Ecto neural progenitor cell (in vitro differentiated cells): ENCODE results near the gene MYO1H.
"Not testable (repeated sequence)": the region's sequence is repeated elsewhere in the genome, so short reads cannot be mapped to it uniquely, and the experiment has no call there.

Experiments
- DNase-seq: peaks from one replicate; pipeline ENCODE4 v3.0.0-alpha.2; 2018; ENCODE audit warnings: low spot score

Gene MYO1H

GRCh38 chr12:109343677-109344076 lies 4.0 kb upstream of the MYO1H start:
- DNase-seq: no peak

DNA sequence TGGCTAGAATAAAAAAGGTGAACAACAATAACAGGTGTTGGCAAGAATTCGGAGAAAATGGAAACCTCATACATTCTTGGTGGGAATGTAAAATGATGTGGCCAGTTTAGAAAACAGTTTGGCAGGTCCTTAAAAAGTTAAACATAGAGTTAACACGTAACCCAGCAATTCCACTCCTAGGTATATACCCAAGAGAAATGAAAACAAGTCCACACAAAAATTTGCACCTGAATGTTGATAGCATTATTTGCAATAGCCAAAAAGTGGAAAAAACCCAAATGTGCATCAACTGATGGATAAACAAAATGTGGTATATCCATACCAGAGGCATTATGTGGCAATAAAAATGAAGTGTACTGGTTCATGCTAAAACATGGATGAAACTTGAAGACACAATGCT lies 2.3 kb upstream of the MYO1H start:
- no peak for DNase-seq

DNA sequence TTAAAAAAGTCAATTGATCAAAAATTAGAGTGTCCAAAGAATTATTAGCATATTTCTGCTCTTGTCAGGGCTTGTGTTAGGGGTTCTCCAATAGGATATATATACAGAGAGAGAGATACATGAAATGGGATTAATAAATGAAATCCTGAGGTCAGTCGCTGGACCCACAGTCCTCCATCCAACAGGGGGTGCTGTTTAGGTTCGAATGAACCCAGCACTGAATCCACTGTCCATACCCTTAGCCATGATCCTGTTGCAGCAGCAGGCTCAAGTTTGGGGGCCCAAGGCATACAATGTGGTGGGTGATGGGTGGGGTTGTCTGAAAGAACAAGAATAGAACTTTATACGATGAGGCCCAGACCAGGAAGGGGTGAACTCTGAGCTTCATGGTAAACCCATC lies 780 bp upstream of the MYO1H start:
- DNase-seq: no peak

DNA sequence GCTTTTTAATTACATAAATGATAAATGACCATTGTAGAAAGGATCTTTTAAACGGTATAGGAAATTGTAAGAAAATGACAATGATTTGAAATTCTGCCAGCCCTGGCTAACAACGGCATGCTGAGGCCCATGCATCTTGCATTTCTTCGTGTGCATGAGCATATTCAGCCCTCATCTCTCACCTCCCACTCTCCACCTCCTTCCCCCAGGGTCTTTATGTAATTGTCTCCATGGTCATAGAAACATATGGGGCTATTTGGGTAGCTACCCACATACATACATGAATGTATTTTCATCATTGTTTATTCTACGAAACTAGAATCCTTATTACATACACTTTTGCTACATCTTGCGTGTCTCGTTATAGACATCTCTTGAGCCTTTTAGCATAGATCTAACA lies 4.5 kb downstream of the MYO1H start:
- no peak for DNase-seq

- no peak for DNase-seq
These were observed 8.9 kb downstream of the MYO1H start for GRCh38 chr12:109356577-109356976.

DNA sequence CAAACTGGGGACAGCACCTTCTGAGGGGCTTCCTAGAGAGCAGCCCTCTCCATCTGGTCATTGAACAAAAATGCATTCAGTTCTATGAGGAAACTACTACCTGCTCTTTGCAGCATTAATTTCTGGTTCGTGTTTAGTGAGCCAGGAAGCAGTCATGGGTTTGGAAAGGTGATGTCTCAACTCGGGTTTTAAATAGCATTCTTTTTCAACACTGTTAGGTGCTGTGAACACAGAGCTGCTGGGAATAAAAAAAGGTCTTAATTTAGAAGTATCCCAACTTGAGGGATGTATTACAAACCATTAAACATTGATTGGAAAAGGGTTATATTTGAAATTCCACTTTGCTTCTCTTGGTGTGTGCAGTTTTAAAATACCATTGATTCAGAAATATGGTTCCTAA lies 9.3 kb downstream of the MYO1H start:
- no peak for DNase-seq

DNA sequence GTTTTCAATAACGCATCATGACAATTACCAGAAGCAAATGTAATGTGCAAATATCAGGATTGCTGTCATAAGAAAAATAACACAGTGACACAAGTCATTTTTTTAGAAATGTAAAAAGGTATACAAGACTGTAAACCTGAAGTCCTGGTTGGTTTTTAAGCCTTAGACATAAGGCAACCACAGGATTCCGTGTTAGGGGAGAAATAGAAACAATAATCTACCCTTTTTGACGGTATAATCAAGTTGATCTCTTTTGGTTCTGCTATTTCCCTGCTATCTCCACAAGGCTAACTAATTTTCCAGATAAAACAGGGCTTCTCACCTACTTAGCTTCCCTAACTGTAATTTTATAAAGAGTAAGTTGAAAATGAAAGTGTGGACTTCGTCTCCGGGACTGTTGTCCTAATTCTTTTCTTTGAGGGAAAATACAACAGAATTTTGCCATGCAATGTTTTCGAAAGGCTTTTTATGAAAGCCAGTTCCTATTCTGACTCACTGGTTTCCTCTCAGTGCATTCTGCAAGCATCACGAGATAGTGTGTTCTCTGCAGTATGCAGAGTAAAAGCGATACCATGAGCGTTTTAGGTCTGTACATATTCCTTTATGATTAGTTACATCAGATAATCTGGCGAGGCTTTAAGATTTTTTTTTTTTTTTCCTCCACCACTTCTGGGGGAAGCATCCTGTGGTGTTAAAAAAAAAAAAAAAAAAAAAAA lies 10.6 kb downstream of the MYO1H start:
- DNase-seq: no peak

- no peak for DNase-seq
These were observed 11.5 kb downstream of the MYO1H start for GRCh38 chr12:109359131-109359690.

- DNase-seq: no peak
These were observed 22.1 kb downstream of the MYO1H start for GRCh38 chr12:109369831-109370230.

GRCh38 chr12:109377139-109377685 lies 29.5 kb downstream of the MYO1H start:
- no peak for DNase-seq

- DNase-seq: no peak
These were observed 30.9 kb downstream of the MYO1H start for GRCh38 chr12:109378569-109378968.

DNA sequence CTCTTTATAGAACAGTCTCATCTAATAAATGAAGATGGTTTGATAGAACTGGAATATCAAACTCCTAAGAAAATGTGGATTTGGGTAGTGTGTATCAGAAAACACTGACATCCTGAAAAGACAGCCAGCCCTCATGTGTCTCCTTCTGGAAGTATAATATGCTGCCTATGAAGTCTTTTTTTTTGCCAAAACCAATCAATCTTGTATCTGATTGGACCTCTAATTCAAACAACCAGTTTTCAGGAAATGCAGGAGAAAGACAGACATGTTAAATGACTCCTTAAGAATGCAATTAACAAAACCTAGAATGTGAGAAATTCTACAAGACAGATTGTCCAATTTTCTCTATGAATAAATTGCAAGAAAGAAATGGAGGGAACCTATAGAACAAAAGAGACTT lies 34.3 kb downstream of the MYO1H start:
- DNase-seq: no peak

DNA sequence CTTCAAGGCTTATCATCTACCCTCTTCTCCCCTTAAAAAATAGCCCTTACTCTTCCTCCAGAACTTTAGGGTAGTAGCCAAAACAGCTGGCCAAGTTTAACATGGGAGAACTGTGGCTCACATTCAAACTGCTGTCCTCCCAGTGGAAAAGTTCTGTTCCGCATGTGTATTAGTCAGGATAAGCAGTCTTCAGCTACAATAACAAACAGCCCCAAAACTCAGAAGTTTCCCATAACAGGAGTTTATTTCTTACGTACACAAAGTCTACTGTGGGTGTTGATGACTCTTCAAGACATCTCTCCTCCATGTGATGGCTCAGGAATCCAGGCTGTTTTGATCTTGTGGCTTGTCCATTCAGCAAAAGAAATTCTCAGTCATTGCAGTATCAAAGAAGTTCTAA lies 35.5 kb downstream of the MYO1H start:
- no peak for DNase-seq

DNA sequence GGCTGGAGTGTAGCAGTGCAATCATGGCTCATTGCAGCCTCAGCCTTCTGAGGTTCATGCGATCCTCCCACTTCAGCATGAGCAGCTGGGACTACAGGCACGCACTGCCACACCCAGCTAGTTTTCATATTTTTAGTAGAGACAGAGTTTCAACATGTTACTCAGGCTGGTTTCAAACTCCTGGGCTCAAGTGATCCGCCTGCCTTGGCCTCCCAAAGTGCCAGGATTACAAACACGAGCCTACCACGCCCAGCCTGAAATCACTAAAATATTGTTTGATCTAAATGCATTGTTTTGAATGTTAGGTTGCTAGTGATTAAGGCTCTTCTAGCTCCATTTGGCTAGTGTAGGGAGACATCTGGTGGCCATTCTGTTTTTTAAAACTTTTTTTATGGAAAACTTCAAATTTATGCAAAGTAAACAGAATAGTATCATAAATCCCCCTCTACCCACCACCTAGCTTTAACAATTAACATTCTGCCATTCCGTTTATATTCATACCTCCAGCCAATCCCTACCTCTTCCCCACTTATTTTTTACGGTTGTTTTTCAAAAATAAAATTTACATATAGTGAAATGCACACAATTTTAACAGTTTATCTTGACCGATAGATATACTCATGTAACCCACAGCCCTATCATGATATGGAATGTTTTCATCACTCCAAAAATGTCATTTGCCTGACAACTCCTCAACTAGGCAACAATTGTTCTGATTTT lies 37.8 kb downstream of the MYO1H start:
- no peak for DNase-seq

DNA sequence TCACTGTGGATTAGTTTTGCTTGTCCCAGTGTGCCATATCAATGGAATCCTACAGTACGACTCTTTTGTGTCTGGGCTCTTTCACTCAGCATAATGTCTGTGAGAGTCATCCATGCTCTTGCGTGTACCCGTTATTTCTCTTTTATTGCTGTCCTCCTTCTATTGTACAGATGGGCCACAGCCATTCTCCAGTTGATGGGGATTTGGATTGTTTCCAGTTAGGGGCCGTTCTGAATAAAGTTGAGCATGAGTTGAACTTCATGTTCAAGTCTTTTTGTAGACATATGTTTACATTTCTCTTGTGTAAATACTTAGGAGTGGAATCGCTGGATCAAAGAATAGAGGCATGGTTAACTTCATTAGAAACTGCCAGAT lies 38.3 kb downstream of the MYO1H start:
- DNase-seq: no peak

- DNase-seq: no peak
These were observed 39.9 kb downstream of the MYO1H start for GRCh38 chr12:109387425-109388166.

DNA sequence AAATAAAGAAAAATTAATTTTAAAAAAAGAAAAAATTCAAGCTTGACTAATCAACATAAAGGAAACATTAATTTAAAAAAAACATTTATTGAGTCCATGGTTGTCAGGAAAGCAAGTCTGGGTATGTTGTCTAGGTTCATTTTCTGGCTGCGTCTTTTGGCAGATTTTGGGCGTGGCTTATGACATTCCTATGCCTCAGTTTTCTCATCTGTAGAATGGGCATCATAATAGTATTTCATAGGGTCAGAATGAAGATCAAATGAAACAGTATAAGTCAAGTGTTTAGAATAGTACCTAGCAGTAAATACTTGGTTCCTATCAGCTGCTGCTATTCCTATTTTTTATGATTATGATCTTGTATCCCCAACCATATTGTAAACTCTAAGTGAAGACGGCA lies 40.5 kb downstream of the MYO1H start:
- no peak for DNase-seq

DNA sequence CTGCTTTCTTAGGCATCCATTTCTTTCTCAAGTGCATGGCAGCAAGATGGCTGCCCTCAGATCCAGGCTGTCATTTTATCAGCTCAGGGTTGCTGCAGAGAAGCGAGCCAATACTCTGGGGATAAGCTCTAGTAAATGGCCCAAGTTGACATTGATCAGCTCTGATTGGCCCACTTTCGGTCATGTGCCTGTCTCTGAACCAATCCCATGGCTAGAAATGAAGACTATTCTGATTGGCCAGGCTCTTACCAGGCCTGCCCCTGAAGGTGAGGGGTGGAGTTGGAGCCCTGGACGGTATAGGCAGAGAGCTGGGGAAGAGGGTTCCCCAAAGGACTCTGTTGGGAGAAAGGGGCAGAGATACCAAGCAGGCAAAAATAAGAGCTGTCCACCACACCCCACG lies 41.4 kb downstream of the MYO1H start:
- DNase-seq: no peak

GRCh38 chr12:109393437-109394345 lies 46.0 kb downstream of the MYO1H start:
- DNase-seq: no peak

DNA sequence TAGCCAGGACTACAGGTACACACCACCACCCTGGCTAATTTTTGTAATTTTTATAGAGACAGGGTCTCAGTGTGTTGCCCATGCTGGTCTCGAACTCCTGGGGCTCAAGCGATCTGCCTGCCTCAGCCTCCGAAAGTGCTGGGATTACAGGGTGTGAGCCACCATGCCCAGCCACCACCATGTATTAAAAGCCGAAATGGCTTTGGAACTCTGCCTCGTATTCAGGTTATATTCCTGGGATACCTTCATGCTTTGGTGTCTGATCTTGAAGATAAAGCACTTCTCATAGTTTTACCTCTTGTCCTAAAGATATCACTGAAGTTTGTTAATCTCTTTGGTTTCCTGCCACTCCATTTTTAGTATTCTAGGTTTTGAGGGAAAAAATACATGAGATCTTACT lies 47.2 kb downstream of the MYO1H start:
- no peak for DNase-seq

GRCh38 chr12:109404841-109405240 lies 57.1 kb downstream of the MYO1H start:
- not testable (repeated sequence) for DNase-seq

GRCh38 chr12:109406147-109406546 lies 58.4 kb downstream of the MYO1H start:
- not testable (repeated sequence) for DNase-seq
